ENCODE measurements around the gene CBFA2T3.

- TF ChIP-seq CTCF (conservative IDR thresholded peaks at IDR 0.05; ENCODE audit: low read length) (no peak), EZH2phosphoT487 (IDR thresholded peaks at IDR 0.05; ENCODE audit: borderline replicate concordance) (no peak)
Measured at GRCh38 chr16:88872650-88873331, 104.2 kb downstream of the CBFA2T3 start.

All from Loucy (cell line).